Prostate gland (tissue), 2 donors: ENCODE results near the gene CCR1.

Experiments
- POLR2AphosphoS5 ChIP-seq: sonication (generic); formaldehyde crosslinking; IDR thresholded peaks from one replicate; pipeline ENCODE4 v1.6.1; 2017; ENCODE audit warnings: antibody characterized with exemption
- TF ChIP-seq, protein P1 (sequence below), 4 experiments: fragments of 200-600 bp in 2 of 4; fragments of 450-650 bp in 2 of 4; sonication (generic) in 2 of 4; IDR thresholded peaks; 1 replicate in 3 of 4; 2 replicates in 1 of 4; pipeline ENCODE4 v1.5.1; 2016 to 2019; ENCODE audit warnings: antibody characterized with exemption in 4 of 4, mild to moderate bottlenecking in 2 of 4, moderate library complexity in 2 of 4

DNA sequence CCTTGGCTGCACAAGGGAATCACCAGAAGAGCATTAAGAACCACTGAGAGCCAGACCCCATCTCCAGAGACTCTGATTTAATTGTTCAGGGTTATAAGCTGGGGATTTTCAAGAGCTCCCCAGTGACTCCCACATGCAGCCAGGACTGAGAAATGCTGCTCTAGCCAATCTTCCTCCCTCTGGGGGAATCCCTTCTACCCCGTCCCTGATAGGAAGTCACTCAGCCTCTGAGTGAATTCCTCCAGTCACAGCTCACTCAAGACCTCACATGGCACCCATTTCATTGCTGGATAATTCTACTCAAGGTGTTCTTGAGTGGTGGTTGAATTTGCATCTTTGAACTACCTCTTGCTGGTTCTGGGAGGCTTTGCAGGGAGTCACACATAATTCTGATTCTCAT, 44.9 kb upstream of the CCR1 start:
- TF ChIP-seq, protein P1, sequence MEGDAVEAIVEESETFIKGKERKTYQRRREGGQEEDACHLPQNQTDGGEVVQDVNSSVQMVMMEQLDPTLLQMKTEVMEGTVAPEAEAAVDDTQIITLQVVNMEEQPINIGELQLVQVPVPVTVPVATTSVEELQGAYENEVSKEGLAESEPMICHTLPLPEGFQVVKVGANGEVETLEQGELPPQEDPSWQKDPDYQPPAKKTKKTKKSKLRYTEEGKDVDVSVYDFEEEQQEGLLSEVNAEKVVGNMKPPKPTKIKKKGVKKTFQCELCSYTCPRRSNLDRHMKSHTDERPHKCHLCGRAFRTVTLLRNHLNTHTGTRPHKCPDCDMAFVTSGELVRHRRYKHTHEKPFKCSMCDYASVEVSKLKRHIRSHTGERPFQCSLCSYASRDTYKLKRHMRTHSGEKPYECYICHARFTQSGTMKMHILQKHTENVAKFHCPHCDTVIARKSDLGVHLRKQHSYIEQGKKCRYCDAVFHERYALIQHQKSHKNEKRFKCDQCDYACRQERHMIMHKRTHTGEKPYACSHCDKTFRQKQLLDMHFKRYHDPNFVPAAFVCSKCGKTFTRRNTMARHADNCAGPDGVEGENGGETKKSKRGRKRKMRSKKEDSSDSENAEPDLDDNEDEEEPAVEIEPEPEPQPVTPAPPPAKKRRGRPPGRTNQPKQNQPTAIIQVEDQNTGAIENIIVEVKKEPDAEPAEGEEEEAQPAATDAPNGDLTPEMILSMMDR (IDR thresholded peaks at IDR 0.05) = no peak
- no peak for TF ChIP-seq POLR2AphosphoS5
